DOHH2 (cell line): ENCODE data around the gene PACRG.

ENCODE experiments used
- H3F3A ChIP-seq: fragments of 200-600 bp; sonication (generic), shearing (Covaris generic); 2 replicates; pipeline ENCODE4 v1.6.0; 2016; ENCODE audit warnings: antibody characterized with exemption, mild to moderate bottlenecking; ENCODE audit not compliant: control insufficient read depth, insufficient read depth
- H3K27ac ChIP-seq: fragments of 200-600 bp; sonication (generic); 2 replicates; pipeline ENCODE4 v1.5.1; 2014; ENCODE audit warnings: low read depth, mild to moderate bottlenecking, low read length, moderate library complexity
- H3K27me3 ChIP-seq: fragments of 200-600 bp; sonication (generic); 2 replicates; pipeline ENCODE4 v1.6.1; 2014; ENCODE audit warnings: mild to moderate bottlenecking, low read length, mixed read lengths; ENCODE audit not compliant: control insufficient read depth
- H3K36me3 ChIP-seq: fragments of 200-600 bp; sonication (generic); 2 replicates; pipeline ENCODE4 v1.6.1; 2014; ENCODE audit warnings: mild to moderate bottlenecking, low read length, moderate library complexity, mixed read lengths; ENCODE audit not compliant: control insufficient read depth
- H3K4me1 ChIP-seq: fragments of 200-600 bp; sonication (generic); 2 replicates; pipeline ENCODE4 v1.6.1; 2014; ENCODE audit warnings: mild to moderate bottlenecking, low read length, mixed read lengths; ENCODE audit not compliant: control insufficient read depth
- H3K4me2 ChIP-seq: fragments of 200-600 bp; sonication (generic); 2 replicates; pipeline ENCODE4 v1.6.0; 2014; ENCODE audit warnings: mild to moderate bottlenecking, low read length, moderate library complexity
- H3K4me3 ChIP-seq: fragments of 200-600 bp; sonication (generic); 2 replicates; pipeline ENCODE4 v1.5.1; 2014; ENCODE audit warnings: mild to moderate bottlenecking, low read length, mixed read lengths
- H3K79me2 ChIP-seq: fragments of 200-600 bp; sonication (generic); 2 replicates; pipeline ENCODE4 v1.6.1; 2014; ENCODE audit warnings: mild to moderate bottlenecking, low read length, mixed read lengths; ENCODE audit not compliant: control insufficient read depth
- H3K9me2 ChIP-seq: fragments of 200-600 bp; sonication (generic); replicated peaks from 2 replicates; pipeline ENCODE4 v1.6.1; 2014; ENCODE audit warnings: mild to moderate bottlenecking, low read length, mixed read lengths; ENCODE audit not compliant: control insufficient read depth
- H3K9me3 ChIP-seq: fragments of 200-600 bp; sonication (generic); 2 replicates; pipeline ENCODE4 v1.6.1; 2014; ENCODE audit warnings: antibody characterized with exemption, low read length, mixed read lengths; ENCODE audit not compliant: control insufficient read depth, insufficient read depth
- H4K20me1 ChIP-seq: fragments of 200-600 bp; sonication (generic); 2 replicates; pipeline ENCODE4 v1.6.0; 2014; ENCODE audit warnings: low read depth, mild to moderate bottlenecking, antibody characterized with exemption, low read length, moderate library complexity; ENCODE audit not compliant: control insufficient read depth, insufficient read depth
- EZH2phosphoT487 ChIP-seq: fragments of 200-600 bp; sonication (generic); IDR thresholded peaks from 2 replicates; pipeline ENCODE4 v1.6.1; 2017; ENCODE audit warnings: borderline replicate concordance, mild to moderate bottlenecking, antibody characterized with exemption, low read length, moderate library complexity, mixed read lengths
- TF ChIP-seq, protein P1 (sequence below): fragments of 200-600 bp; sonication (generic); IDR thresholded peaks from one replicate; pipeline ENCODE4 v1.5.1; 2014; ENCODE audit warnings: antibody characterized with exemption, mild to moderate bottlenecking, low read depth, low read length; ENCODE audit not compliant: poor library complexity, severe bottlenecking

The PACRG gene

DNA sequence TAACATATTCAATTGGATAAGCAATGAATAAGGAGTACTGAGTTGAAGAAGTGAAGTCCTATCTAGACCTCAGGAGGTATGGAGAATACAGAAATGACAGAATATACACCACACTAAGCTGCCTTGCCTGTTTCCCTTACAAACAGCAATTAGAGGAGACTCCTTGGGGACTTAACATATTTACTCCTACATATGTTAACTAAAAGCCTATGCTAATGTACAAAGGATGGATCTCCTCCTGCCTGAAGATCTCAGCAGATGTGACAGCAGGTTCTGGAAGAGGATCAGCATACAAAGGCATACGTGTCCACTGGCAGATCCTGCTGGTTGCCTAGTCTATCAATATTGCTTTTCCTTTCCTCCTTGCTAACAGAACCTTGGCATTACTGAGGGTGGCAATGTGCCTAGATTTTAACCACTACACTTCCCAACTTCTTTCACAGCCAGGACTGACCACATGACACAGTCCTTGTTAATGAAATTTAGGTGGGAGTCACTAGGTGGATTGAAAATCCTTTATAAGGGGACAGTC lies 29.8 kb upstream of the PACRG start:
- H3K36me3 ChIP-seq, result no peaks in the 10 kb centered on the region
- H3K9me2 ChIP-seq, result no peaks in the 10 kb centered on the region
- no peaks in the 10 kb centered on the region for H3K27me3 ChIP-seq
- no peaks in the 10 kb centered on the region for H3K4me1 ChIP-seq
- H3K4me3 ChIP-seq, result no peak overlapping the region
- H3K27ac ChIP-seq, result no peak overlapping the region
- H3F3A ChIP-seq, result no peaks in the 10 kb centered on the region
- H4K20me1 ChIP-seq, result no peaks in the 10 kb centered on the region
- no peak overlapping the region for H3K4me2 ChIP-seq
- TF ChIP-seq, protein P1, sequence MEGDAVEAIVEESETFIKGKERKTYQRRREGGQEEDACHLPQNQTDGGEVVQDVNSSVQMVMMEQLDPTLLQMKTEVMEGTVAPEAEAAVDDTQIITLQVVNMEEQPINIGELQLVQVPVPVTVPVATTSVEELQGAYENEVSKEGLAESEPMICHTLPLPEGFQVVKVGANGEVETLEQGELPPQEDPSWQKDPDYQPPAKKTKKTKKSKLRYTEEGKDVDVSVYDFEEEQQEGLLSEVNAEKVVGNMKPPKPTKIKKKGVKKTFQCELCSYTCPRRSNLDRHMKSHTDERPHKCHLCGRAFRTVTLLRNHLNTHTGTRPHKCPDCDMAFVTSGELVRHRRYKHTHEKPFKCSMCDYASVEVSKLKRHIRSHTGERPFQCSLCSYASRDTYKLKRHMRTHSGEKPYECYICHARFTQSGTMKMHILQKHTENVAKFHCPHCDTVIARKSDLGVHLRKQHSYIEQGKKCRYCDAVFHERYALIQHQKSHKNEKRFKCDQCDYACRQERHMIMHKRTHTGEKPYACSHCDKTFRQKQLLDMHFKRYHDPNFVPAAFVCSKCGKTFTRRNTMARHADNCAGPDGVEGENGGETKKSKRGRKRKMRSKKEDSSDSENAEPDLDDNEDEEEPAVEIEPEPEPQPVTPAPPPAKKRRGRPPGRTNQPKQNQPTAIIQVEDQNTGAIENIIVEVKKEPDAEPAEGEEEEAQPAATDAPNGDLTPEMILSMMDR, result no peak
- TF ChIP-seq EZH2phosphoT487, result no peak
- no peaks in the 10 kb centered on the region for H3K79me2 ChIP-seq
- H3K9me3 ChIP-seq, result no peaks in the 10 kb centered on the region

DNA sequence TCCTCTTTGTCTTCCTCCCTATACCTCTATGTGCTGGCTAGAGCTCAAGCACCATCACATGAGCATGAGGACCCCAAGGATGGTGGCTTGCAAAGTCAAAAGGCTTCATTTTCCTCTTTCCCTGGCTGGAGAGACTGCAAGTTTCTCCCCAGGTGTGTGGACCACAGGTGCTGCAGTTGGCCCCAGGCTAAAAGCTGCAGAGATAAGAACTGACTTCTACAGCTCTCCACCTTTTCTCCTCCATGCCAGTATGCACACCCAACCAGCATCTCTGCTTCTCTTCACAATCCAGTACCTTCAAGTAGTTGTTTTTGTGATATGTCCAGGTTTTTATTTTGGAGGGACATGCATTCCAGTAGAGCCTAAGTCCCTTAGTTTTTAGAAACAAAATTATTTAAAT lies 29.3 kb upstream of the PACRG start:
- TF ChIP-seq, protein P1, result no peak
- no peak for TF ChIP-seq EZH2phosphoT487
- Histone ChIP-seq H3K27me3 (no peaks in the 10 kb centered on the region), H3K4me3 (no peak overlapping the region), H3K36me3 (no peaks in the 10 kb centered on the region), H3K9me3 (no peaks in the 10 kb centered on the region), H3K9me2 (no peaks in the 10 kb centered on the region), H3K4me2 (no peak overlapping the region), H4K20me1 (no peaks in the 10 kb centered on the region), H3K27ac (no peak overlapping the region), H3K79me2 (no peaks in the 10 kb centered on the region), H3K4me1 (no peaks in the 10 kb centered on the region), H3F3A (no peaks in the 10 kb centered on the region)

DNA sequence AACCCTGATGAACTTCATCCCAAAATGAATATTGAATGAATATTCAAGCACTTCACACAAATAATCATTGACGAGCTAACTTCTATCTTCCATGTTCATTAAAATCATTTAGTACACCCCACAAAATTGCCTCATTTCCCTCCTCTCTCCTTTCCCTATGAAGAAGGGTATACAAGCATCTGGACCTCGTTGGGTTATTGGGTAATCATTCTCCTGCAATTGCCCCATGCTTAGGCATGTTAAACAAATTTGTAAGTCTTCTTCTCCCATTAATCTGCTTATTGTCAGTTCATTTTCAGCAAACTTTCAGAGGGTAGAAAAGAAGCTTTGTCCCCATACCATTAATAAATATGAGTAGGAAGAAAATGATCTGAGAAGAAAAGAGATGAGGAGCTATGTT lies 27.8 kb upstream of the PACRG start:
- no peaks in the 10 kb centered on the region for H3K36me3 ChIP-seq
- no peak overlapping the region for H3K4me3 ChIP-seq
- no peaks in the 10 kb centered on the region for H4K20me1 ChIP-seq
- no peak for TF ChIP-seq EZH2phosphoT487
- TF ChIP-seq, protein P1, result no peak
- H3F3A ChIP-seq, result no peaks in the 10 kb centered on the region
- no peak overlapping the region for H3K27ac ChIP-seq
- no peaks in the 10 kb centered on the region for H3K9me2 ChIP-seq
- H3K9me3 ChIP-seq, result no peaks in the 10 kb centered on the region
- no peaks in the 10 kb centered on the region for H3K4me1 ChIP-seq
- no peak overlapping the region for H3K4me2 ChIP-seq
- H3K79me2 ChIP-seq, result no peaks in the 10 kb centered on the region
- H3K27me3 ChIP-seq, result no peaks in the 10 kb centered on the region
